ENCODE data around the gene MEGF10. TPM values are rescaled to one million over a fixed set of nuclear protein-coding genes. Genes with fewer than 3 reads are reported as not detected.

Gene MEGF10
- total and polyA plus RNA-seq, 2 of the 8 experiments (the other 6 are each of a cell fraction or from before 2014, with no cell fraction given): 38.2 to 53.1 TPM

DNA sequence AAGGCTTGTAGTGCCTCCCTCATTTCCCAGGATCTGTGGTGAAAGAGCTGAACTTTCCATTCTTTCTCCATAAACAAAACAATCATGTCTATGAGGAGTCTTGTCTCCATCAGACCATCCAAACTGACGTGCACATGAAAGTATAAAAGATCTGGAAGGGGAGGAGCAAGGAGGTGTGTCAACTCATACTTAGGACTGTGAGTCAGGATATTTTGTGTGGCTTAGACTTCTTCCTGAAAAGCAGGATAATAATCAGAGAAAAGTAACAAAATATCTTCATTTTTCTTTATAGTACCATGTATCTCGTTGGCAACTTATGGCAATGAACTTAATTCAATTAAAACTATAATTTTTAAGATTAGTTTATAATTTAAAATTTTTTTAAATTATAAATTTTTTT is 130.9 kb downstream of the MEGF10 start (continued):
- TF ChIP-seq, protein P1, sequence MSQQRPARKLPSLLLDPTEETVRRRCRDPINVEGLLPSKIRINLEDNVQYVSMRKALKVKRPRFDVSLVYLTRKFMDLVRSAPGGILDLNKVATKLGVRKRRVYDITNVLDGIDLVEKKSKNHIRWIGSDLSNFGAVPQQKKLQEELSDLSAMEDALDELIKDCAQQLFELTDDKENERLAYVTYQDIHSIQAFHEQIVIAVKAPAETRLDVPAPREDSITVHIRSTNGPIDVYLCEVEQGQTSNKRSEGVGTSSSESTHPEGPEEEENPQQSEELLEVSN (IDR thresholded peaks at IDR 0.05): no peak

All from H1 (cell line).